Posterior cingulate gyrus (tissue), 11 donors: ENCODE results near the gene MED15.

Experiments used
- DNase-seq, 10 donors: peaks; one replicate each; pipeline versions ENCODE4 v3.0.0 to v3.0.0-alpha.2; 2020 to 2021; ENCODE audit warnings: mixed read lengths in 3 of 10
- intact Hi-C: fragments of 100-400 bp; cut with DNase I; formaldehyde crosslinking; loops from one replicate; pipeline ENCODE4 v1.15.1; 2023

MED15 gene

GRCh38 chr22:20566420-20567260 is 59.2 kb downstream of the MED15 start:
- intact Hi-C loops, result no loop called here
- peak in 3 of 10 donors; percentile 64 to 90 (median 88) for DNase-seq

GRCh38 chr22:20567371-20567847 is 60.0 kb downstream of the MED15 start:
- DNase-seq, result peak in 3 of 10 donors; percentile 24 to 40 (median 40)

GRCh38 chr22:20567993-20568417 is 60.6 kb downstream of the MED15 start:
- DNase-seq, result peak in 3 of 10 donors; percentile 66 to 88 (median 68)
- intact Hi-C loops, result no loop called here

More at GRCh38 chr22:20567371-20567847, 60.0 kb downstream of the MED15 start:
- intact Hi-C loops, result no loop called here

GRCh38 chr22:20568502-20569058 is 61.2 kb downstream of the MED15 start:
- peak in 2 of 10 donors; percentile 54 to 65 for DNase-seq
- intact Hi-C loops, result no loop called here

- intact Hi-C loops, result no loop called here
- DNase-seq, result peak in 7 of 10 donors; percentile 61 to 95 (median 79)
These were observed 61.9 kb downstream of the MED15 start for GRCh38 chr22:20569059-20570058.

- intact Hi-C loops, result no loop called here
- DNase-seq, result peak in 2 of 10 donors; percentile 12 to 41
These were observed 63.7 kb downstream of the MED15 start for GRCh38 chr22:20571078-20571503.

GRCh38 chr22:20571531-20572007 is 64.2 kb downstream of the MED15 start:
- intact Hi-C loops, result no loop called here
- peak in 3 of 10 donors; percentile 43 to 82 (median 55) for DNase-seq

- peak in 1 of 10 donors; percentile 40 for DNase-seq
- intact Hi-C loops, result no loop called here
These were observed 64.9 kb downstream of the MED15 start for GRCh38 chr22:20572132-20572802.

- intact Hi-C loops, result no loop called here
- peak in 1 of 10 donors; percentile 10 for DNase-seq
These were observed 65.9 kb downstream of the MED15 start for GRCh38 chr22:20573176-20573832.

GRCh38 chr22:20573833-20574615 is 66.6 kb downstream of the MED15 start:
- intact Hi-C loops, result no loop called here
- peak in 2 of 10 donors; percentile 35 to 62 for DNase-seq

GRCh38 chr22:20574920-20575353 is 67.5 kb downstream of the MED15 start:
- DNase-seq, result peak in 2 of 10 donors; percentile 47 to 58
- intact Hi-C loops, result no loop called here

GRCh38 chr22:20575724-20576444 is 68.5 kb downstream of the MED15 start:
- intact Hi-C loops, result no loop called here
- peak in 1 of 10 donors; percentile 62 for DNase-seq

- DNase-seq, result peak in 2 of 10 donors; percentile 62 to 76
- intact Hi-C loops, result no loop called here
These were observed 69.0 kb downstream of the MED15 start for GRCh38 chr22:20576445-20576816.

- DNase-seq, result peak in 1 of 10 donors; percentile 45
- intact Hi-C loops, result no loop called here
These were observed 69.6 kb downstream of the MED15 start for GRCh38 chr22:20577045-20577444.

GRCh38 chr22:20577549-20577975 is 70.2 kb downstream of the MED15 start:
- peak in 1 of 10 donors; percentile 34 for DNase-seq
- intact Hi-C loops, result no loop called here

- intact Hi-C loops, result no loop called here
- DNase-seq, result peak in 2 of 10 donors; percentile 56 to 76
These were observed 70.8 kb downstream of the MED15 start for GRCh38 chr22:20578192-20578591.

GRCh38 chr22:20578707-20579106 is 71.3 kb downstream of the MED15 start:
- intact Hi-C loops, result no loop called here

More at GRCh38 chr22:20578707-20579106, 71.3 kb downstream of the MED15 start:
- peak in 2 of 10 donors; percentile 43 to 51 for DNase-seq
